ENCODE data around the gene LCE1A.

The LCE1A gene

DNA sequence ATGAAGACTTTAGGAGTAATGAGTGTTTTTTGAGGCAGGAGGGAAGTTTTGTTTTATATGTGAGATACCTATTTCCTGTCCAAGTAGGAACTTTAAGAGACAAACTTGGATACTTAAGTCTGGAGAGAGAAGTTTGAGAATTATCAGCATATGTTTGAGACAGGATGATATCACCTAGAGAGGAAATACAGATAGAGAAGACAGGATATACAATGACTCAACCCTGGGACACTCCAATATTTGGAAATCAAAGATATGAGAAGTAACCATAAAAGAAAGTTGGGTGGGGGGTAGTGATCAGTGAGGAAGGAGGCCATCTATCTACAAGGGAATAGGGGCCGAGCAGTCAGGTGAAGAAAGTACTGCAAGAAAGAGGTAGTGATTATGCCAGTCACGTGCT, 39.0 kb downstream of the LCE1A start:
- TF ChIP-seq, protein P1, sequence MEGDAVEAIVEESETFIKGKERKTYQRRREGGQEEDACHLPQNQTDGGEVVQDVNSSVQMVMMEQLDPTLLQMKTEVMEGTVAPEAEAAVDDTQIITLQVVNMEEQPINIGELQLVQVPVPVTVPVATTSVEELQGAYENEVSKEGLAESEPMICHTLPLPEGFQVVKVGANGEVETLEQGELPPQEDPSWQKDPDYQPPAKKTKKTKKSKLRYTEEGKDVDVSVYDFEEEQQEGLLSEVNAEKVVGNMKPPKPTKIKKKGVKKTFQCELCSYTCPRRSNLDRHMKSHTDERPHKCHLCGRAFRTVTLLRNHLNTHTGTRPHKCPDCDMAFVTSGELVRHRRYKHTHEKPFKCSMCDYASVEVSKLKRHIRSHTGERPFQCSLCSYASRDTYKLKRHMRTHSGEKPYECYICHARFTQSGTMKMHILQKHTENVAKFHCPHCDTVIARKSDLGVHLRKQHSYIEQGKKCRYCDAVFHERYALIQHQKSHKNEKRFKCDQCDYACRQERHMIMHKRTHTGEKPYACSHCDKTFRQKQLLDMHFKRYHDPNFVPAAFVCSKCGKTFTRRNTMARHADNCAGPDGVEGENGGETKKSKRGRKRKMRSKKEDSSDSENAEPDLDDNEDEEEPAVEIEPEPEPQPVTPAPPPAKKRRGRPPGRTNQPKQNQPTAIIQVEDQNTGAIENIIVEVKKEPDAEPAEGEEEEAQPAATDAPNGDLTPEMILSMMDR (conservative IDR thresholded peaks at IDR 0.05; ENCODE audit: low read length) = no peak
- DNase-seq (ENCODE audit: low read depth) = no peak
- no peak overlapping the region for H3K4me3 ChIP-seq (ENCODE audit: low read length)

GRCh38 chr1:152869808-152870419, 42.6 kb downstream of the LCE1A start:
- DNase-seq (ENCODE audit: low read depth) = peak; percentile 63
- TF ChIP-seq, protein P1 (conservative IDR thresholded peaks at IDR 0.05; ENCODE audit: low read length) = peak; percentile 89

DNA sequence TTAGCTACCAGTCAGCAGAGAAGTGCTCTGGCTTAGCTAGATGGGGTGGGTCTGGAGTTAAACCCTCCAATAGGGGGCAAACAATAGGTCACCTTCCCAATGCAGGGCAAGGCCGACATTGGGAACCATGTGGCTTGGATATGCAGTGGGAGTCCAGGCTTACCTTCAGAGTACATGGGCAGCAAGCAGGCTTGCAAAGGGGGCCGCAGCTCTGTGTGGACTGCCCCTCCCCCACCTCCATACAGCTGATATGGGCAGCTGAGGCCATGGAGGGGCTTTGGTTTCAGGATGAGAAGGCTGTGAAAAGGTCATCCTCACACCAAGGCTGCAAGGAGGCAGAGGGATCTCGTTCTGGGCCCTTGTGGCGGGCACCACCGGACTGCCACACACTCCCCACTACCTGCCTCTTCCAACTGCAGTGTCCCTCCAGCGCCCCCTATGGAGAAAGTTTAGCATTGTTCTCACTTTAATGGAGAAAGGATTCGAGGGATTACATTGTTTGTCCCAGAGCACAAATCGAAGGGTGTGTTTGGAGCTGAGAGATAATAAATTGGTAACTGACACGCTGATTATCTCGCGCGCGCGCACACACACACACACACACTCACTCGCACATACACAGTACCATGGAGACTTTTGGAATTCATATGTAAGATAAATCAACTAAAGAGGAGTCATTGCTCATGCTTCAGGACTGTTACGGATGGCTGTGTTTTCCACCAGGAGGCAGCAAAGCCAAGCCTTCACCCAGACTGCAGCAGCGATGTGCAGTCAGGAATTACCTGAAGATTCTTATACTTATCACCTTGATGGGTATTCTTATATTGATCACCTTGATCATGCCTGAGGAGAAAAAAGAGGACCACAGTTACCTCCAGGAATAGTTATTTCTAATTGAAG, 43.8 kb downstream of the LCE1A start:
- H3K4me3 ChIP-seq (ENCODE audit: low read length) = no peak overlapping the region
- TF ChIP-seq, protein P1 (conservative IDR thresholded peaks at IDR 0.05; ENCODE audit: low read length) = peak; percentile 64
- peak; percentile 41 for DNase-seq (ENCODE audit: low read depth)

More at GRCh38 chr1:152869808-152870419, 42.6 kb downstream of the LCE1A start:
- H3K4me3 ChIP-seq (ENCODE audit: low read length) = no peak overlapping the region

GRCh38 chr1:152871731-152872126, 44.5 kb downstream of the LCE1A start:
- no peak overlapping the region for H3K4me3 ChIP-seq (ENCODE audit: low read length)
- TF ChIP-seq, protein P1 (conservative IDR thresholded peaks at IDR 0.05; ENCODE audit: low read length) = no peak
- DNase-seq (ENCODE audit: low read depth) = no peak

DNA sequence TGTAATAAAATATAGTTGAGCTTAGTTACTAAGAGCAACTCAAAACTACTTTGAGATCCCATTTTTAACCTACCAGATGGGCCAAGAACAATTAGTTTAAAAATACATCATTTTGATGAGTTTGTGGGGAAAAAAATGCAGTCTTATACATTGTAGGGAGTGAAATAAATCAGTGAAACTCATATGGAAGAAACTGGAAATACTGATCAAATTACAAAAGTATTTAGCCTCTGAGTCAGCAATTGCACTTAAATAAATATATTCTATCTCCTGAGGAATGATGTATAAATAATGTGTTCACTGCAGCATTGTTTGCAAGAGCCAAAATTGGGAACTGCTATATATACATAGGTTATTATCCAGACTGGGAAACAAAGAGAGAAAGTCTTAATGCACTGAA, 46.2 kb downstream of the LCE1A start:
- no peak overlapping the region for H3K4me3 ChIP-seq (ENCODE audit: low read length)
- peak; percentile 5 for DNase-seq (ENCODE audit: low read depth)
- TF ChIP-seq, protein P1 (conservative IDR thresholded peaks at IDR 0.05; ENCODE audit: low read length) = no peak

DNA sequence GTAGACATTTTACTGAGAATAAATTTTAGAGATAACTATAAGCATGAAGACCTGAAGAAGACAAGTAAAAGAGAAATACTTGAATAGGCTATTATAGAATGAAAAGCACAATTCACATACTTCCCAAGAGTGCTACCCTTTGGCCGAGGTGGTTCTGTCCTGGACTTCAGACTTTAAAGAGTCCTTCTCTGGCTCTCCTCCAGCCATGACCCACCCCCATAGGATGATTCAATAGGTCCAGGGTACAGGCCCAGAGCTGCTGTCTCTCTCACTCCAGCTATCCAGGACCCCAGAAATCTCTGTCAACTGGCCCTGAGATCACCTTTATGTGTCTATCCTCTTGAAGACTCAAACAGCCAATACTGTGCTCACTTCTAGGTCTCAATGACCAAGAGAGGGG, 49.6 kb downstream of the LCE1A start:
- DNase-seq (ENCODE audit: low read depth) = no peak
- no peak overlapping the region for H3K4me3 ChIP-seq (ENCODE audit: low read length)
- TF ChIP-seq, protein P1 (conservative IDR thresholded peaks at IDR 0.05; ENCODE audit: low read length) = no peak
